Medulla oblongata (tissue), 1 donor: ENCODE results near the gene ANKS1B.
"Not testable (repeated sequence)": the region's sequence is repeated elsewhere in the genome, so short reads cannot be mapped to it uniquely, and the experiment has no call there.

Experiments used
- DNase-seq: peaks from one replicate; pipeline ENCODE4 v3.0.0-alpha.2; 2015; ENCODE audit errors: extremely low spot score

Gene ANKS1B

DNA sequence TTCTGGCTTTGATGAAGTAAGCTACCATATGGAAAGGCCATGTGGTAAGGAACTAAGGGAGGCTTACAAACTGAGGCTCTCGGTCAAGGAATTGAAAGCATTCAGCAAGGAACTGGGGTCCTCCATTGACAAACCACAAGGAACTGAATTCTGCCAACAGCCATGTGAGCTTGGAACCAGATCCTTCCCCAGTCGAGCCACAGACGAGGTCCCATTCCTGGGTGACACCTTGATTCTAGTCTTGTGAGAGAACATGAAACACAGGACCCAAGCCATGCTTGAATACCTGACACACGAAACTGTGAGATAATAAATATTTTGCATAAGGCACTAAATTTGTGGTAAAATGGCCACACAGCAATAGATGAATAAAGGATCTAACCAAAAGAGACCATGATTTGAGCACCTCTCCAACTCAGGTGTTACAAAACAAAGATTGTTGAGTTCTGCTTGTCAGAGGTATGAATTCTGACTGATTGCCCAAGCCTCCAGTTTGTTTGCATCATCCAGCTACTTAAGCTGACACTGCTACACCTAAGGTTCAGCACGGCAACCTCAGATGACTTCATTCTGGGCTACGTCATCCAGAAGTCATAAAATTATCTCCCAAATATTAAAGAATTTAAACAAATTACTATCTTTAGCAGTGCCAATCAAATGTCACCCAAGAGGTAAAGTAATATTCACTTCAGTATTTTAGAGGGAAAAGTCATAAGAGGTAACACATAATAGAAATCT, 277.8 kb downstream of the ANKS1B start:
- no peak for DNase-seq

DNA sequence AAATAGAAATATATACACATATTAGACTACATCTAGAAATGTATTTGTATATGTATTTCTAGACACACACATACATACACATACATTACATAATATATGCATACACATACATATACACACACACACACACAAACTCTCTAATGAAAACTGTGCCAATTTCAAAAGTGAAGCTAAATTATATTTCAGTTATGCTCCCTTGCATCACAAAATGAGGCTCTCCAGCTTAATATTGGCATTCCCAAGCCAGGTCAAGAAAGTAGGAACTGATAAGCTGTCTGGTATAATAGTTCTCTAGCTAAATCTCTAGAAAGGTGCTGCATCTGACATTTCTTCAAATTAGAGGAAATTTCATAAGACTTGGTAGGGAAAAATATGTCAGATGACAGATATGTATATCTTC, 280.3 kb downstream of the ANKS1B start:
- DNase-seq, result no peak

DNA sequence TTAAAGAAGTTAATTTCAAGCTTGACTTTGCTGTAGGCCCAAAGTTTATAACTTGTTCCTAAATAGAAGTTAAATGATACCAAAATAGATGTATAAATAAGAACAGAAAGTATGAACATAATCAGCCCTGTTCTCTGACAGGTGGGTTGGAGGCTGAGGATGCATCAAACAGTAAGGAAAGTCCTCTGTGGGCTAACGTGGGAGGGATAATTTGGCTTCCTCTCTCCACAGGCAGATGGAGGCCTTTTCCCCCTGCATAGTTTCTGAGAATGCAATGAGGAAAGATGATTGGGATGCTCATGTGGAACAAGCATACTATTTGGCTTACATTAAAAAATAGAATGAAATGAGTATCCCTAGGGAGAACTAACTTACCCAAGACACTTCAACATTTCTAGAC, 280.7 kb downstream of the ANKS1B start:
- DNase-seq, result no peak

DNA sequence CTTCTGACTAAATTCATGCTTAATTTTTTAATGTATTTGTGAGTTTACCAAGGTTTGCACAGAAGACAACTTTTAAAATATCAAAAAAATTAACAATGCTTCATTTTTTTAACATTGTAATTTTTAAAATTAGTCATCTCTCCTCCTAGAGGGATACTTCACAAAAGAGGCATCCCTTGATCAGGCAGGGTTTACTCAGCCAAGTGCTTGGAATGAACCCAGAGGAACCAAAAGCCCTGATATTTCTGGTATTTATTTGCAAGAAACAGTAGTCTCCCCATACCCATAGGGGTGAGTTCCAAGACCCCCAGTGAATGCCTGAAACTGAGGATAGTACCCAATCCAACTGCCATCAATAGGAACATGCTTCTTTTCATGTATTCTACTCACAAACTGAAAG, 284.7 kb downstream of the ANKS1B start:
- no peak for DNase-seq

DNA sequence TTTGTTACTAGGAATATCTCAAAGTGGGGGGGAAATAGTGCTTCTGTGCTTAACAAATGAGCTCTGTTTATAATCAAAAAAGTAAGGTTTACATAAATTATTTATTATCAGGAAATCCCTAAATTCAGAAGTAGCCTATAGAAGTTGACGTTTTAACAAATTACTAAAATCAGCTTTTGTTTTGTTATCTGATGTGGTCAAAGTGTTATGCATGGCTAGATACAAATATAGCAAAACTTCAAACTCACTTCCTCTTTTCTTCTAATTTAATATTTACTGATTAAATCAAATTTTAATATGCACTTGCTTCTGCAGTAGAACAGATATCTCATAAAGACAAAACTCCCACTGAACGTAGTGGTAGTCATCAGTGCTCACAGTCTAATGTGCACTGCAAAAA, 289.7 kb downstream of the ANKS1B start:
- no peak for DNase-seq

DNA sequence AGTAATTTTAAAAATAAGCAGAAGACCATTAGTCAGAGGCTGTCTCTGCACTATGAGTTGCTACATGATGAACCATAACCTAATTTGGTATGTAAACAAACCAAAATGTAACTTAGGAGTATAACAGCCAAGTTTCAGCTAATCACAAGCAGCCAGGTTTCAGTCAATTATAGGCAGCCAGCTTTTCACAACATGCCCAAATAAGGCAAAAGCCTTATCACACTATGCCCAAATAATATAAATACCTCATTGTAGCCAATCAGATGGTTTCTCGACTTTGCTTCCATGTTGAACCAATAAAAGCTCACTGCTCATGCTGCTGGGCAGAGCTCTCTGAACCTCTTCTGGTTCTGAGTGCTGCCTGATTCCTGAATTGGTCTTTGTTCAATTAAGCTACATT, 298.6 kb downstream of the ANKS1B start:
- DNase-seq, result no peak

DNA sequence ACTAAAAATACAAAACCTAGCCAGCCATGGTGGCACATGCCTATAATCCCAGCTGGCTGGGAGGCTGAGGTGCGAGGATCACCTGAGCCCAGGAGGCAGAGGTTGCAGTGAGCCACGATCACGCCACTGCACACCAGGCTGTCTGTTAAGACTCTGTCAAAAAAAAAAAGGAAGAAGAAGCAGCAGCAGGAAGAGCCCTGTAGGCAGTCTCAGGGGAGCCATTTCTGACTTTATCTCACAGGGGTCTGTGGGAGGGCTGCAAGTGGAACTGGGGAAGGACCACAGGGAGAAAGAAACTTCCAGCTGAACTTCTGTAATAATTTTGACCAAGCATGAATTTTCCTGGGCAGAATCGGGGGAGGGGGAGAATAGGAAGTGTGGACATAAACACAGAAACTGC, 304.5 kb downstream of the ANKS1B start:
- DNase-seq, result no peak

DNA sequence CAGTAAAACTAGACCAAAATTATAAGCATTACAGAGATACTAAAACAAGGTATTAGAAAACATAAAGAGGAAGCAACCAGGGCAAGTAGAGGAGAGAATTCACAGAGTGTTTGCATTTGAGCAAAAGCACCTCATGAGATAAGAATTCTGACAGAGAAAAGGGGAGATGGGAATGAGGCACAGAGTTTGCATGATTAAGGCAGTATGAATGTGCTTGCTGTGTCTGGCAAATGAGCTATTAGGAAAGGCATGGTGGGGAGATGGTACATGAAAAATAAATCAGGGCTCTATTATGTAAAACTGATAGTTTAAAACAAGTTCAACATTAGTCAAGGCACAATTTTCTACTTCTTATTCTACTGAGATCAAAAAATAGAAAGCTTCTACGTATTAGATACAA, 314.1 kb downstream of the ANKS1B start:
- no peak for DNase-seq

DNA sequence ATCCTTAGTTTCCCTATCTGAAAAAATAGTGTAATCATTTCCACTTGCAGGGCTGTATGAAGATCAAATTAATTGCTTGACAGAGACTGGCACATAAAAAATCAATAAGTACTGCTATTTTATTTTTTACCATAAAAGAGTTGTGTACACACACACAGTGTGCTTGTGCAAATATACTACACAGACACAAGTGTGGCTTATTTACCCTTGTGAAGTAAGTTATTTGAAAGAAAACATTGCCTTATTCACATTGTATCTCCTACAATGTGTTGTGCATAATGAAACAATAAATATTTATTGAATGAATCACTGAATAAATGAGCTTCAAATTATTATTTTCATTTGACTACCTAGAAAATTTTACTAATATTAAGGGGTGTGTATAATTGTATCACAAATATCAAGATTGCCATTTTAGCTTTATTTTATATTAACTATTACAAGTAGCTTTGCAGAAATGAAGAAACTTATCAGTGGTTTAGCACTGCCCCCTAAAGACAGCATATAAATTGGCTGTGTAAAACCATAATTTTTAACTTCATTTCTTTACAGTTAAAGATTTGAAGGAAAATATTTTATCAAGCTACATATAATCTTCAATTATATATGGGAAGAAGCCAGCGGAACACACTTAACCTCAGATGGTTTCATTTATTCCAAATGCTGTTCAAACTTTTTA, 325.9 kb downstream of the ANKS1B start:
- no peak for DNase-seq

DNA sequence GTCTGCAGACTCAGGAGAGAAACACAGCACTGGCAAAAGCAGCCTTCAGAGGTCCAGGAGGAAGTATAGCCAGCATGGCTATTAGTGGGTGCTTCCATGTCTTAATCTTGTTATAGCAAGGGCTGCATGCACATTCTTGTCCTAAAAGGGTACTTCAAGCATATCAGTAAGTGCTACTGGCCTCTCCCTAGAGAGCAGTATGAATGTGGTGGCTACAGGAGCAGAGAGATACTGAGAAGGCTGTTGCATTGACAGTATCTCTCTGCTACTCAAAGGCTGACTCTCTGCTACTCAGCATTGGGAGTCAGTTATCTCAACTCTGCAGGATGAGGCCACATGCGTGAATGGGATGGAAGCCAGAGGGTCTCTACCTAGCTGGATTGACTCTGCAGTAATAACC, 335.2 kb downstream of the ANKS1B start:
- no peak for DNase-seq

DNA sequence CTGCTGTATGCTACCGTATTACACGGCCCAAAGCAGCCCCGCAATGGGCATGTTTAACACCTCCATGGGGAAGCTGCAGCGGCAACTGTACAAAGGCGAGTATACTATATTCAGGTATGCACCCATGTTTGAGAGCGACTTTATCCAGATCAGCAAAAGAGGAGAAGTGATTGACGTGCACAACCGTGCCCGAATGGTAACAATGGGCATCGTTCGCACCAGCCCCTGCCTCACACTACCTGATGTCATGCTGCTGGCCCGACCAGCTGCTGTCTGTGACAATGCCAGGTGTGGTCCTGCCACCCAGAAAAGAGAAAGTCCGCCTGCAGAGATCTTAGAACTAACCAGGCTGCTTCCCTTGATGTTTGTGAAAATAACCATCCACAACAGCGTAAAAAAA, 336.6 kb downstream of the ANKS1B start:
- DNase-seq, result no peak

DNA sequence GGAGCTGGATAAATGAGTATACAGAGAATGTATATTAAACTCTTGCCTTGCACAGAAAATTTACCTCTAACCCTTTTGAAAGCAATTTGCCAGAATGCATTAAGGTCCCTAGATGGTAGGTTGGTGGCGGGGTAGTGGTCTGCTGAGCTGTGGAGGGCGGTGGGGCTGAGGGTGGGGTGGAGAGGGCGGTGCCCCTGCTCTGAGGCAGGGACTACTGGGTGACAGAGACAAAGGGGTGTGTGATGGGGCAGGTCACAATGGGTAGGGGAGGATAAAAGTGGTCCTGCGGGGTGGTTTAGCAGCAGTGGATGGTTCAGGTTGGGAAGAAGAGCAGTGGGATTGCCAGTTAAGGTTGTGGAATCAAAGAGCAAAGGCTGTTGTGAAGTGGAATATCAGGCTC, 337.3 kb downstream of the ANKS1B start, which contains the start of gene GARIN6:
GARIN6 (plus strand) TSS at position 301 of the 400 bp plus-strand sequence. CDS start 422 bp downstream, outside the sequence.
- no peak for DNase-seq

DNA sequence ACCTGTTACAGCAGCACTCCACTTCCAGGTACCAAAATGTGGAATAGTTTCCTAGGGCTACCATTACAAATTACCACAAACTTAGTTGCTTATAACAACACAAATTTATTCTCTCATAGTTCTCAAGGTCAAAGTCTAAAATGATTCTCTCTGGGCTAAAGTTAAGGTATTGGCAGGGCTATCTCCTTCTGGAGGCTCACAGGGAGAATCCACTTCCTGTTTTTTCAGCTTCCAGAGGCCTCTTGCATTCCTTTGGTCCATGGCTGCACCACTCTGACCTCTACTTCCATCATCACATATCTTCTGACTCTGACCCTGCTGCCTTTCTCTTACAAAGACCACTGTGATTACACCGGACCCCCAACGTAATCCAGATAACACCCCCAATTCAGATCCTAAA, 340.1 kb downstream of the ANKS1B start:
- DNase-seq, result no peak

DNA sequence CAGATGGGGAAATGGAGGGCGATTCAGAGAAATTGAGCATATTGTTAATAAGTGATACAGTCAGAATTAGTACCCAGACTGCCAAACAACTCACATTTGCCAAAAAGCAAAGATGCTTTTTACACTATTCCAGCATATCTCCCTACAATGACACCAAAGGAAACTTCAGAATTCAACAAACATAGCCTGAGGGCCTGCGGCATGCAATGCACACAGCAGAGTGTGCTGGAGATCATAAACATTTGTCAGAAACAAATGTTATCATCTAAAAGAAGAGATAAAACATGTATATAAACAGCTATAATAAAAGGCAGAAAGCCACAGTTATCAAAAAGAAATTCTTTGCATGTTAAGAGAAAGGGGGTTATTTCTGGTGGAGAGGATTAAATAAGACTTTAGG, 357.3 kb downstream of the ANKS1B start:
- no peak for DNase-seq

DNA sequence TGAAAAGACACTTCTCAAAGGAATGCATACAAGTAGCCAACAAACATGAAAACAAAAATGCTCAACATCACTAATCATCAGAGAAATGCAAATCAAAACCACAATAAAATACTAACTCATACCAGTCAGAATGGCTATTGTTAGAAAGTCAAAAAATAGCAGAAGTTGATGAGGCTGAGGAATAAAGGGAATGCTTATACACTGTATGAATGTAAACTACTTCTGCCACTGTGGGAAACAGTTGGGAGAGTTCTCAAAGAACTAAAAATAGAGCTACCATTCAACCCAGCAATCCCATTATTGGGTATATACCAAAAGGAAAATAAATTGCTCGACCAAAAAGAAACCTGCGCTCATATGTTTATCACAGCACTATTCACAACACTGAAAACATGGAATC, 360.1 kb downstream of the ANKS1B start:
- not testable (repeated sequence) for DNase-seq

DNA sequence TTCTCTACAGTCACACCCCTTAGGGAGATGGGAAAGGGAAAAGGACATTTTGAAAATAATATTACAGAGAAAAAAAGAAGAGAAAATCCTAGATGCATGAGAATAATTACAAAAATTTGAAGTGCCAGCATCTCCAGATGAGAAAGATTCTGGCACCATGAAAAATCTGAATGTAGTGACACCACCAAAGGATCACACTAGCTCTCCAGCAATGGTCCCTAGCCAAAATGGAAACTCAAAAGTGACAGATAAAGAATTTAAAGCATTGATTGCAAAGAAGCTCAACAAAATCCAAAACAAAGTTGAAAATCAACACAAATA, 364.6 kb downstream of the ANKS1B start:
- DNase-seq, result no peak

DNA sequence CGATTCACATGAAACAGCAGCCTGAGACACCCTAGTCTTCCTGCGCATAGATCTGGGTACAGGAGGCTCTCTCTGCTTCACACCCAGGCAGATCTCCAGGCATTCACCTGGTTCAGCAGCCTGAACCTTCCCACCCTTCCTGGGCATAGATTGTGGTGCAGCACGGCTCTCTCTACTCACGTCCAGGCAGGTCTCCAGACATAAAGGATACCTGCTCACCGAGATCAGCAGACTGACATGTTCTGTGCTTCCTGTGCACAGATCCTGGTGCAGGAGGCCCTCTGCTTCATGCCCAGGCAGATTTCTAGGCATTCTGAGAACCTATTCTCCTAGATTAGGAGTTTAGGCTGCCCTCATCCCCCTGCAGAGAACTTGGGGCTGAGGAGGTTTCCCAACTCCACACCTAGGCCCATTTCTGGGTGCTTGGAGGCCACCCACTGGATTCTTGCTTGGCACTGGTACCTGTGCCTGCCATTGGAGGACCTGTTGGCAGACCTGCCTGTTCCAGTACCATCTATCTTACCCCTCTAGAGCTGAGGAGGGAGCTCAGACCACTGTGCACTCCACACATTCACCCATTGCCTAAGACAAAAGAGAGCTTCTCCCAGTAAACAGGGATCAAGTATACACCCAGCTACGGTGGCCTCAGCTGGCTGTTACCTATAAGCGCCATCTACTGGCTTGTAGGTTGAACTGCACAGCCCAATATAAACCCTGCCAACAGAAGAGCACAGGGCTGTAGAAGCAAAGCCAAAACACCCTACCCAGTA, 365.2 kb downstream of the ANKS1B start:
- peak; percentile 25 for DNase-seq

DNA sequence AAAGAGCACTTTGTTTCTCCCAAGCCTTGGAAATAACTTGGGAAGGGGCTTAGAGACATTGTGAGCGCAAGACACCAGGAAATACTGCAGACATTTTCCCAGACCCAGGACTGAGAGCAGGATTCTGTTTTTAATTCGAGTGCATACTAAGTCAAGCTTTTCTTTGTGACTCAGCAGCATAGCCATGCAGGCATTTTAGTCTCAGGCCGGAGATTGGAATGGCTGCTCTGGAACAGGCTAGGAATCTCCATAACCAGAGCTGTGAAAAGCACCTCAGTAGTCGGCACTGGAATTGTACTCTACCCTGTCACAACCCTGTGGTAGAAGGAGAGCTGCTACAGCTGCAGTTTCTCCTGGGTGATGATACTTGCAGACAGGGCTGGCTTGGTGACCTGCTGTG, 366.1 kb downstream of the ANKS1B start:
- no peak for DNase-seq

DNA sequence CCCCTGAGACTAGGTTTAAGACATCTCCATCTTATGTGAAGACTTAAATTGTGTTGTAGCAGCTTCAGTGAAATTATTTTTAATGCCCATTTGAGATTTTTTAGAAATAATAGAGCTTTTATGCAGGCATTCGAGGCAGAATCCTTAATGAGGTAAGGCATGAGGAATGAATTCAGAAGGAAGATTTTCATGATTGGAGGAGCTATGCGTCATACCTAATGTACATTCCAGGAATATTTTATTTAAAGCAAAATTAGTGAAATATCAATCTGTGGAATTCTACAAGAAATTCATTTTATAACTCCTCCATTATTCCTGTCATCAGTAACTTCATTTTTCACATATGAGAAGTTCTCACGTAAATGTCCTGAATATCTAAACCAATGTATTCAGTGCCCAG, 373.1 kb downstream of the ANKS1B start:
- no peak for DNase-seq

DNA sequence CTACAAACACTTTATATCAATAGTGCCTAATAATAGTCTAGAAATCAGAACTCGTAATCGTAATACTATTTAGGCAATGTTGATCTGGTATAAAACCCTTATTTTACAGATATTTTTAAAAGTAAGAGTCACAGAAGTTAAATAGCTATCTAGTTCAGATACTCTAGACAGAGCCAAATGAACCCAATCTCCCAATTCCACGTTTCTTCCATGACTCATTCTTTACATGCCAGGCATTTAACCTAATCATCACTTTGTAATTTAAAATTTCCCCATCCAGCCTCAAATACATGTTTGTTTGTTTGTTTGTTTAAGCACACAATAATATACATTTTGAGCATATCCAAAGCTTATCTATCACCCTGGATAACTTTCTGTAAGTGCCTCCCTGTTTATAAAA, 373.6 kb downstream of the ANKS1B start:
- no peak for DNase-seq

DNA sequence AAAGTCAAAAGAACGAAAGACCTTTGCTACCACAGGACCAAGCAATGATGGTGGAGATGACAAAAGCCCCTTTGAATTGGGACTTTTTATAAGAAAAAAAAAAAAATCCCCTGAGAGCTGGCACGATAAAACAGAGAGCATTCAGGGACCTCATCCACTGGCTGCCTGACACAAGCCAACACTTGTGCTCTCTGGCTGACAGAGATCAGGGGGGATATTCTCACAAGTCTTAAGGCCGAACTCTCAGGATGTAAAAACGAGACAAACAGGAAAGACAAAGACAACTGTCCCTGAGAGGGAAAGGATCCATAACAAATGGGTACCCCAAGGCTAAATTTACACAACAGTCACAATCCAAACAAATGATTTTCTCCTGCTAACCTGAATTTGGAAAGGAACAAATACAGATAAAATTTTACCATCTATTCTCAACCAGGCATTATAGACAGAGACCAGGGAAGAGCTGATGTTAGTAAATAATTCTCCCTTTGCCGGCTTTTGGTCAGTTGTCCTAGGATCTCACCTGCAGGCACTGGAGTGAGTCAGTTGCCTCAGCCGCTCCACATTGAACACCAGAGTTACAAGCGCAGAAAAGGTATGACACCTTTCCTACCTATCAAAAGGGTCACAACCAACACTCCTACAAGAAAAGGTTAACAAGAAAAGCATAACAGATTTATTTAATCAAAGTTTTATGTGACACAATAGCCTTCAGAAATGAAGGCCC, 375.1 kb downstream of the ANKS1B start:
- peak; percentile 9 for DNase-seq

DNA sequence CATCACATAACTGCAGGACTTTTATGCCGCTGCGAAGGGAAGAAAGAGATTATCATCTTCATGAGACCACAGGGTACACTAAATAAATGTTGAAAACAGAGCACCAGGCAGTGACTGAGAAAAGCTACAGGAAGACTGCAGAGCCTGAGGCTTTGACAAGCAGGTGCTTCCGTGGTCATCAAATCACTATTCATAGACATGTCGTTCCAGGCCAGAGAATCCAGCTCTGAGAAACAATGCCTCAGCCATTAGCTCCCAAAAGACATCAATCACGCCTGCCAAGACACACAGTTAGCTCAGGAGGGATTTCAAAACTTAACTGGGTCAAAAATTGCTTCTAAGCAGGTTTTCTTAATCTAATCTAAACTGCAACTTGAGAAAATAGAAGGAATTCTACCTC, 384.3 kb downstream of the ANKS1B start:
- no peak for DNase-seq
